Right kidney (tissue), 1 donor: ENCODE measurements around the gene LY6G6D.

Experiments
- DNase-seq: peaks from one replicate; pipeline ENCODE4 v3.0.0-alpha.2; 2016

Gene LY6G6D

GRCh38 chr6:31736768-31737314 is 21.7 kb downstream of the LY6G6D start:
- DNase-seq, result peak; percentile 35

- DNase-seq, result no peak
Observed at GRCh38 chr6:31737315-31737990, 22.3 kb downstream of the LY6G6D start.

- DNase-seq, result peak; percentile 68
Observed at GRCh38 chr6:31737991-31738979, 23.1 kb downstream of the LY6G6D start.

GRCh38 chr6:31739639-31740396 is 24.7 kb downstream of the LY6G6D start, which contains the start of gene MSH5:
MSH5 (plus strand) TSS chr6:31740005; CDS start chr6:31740467, 462 bp downstream.
- peak; percentile 94 for DNase-seq

GRCh38 chr6:31740397-31741223 is 25.5 kb downstream of the LY6G6D start:
- no peak for DNase-seq

- DNase-seq, result no peak
Observed at GRCh38 chr6:31741815-31742214, 26.7 kb downstream of the LY6G6D start.

GRCh38 chr6:31742894-31743293 is 27.7 kb downstream of the LY6G6D start:
- DNase-seq, result no peak

- DNase-seq, result no peak
Observed at GRCh38 chr6:31744422-31744821, 29.3 kb downstream of the LY6G6D start.

GRCh38 chr6:31749301-31750036 is 34.3 kb downstream of the LY6G6D start:
- no peak for DNase-seq

- DNase-seq, result no peak
Observed at GRCh38 chr6:31750411-31751022, 35.4 kb downstream of the LY6G6D start.

GRCh38 chr6:31752739-31753319 is 37.7 kb downstream of the LY6G6D start:
- no peak for DNase-seq

GRCh38 chr6:31758281-31758680 is 43.1 kb downstream of the LY6G6D start:
- no peak for DNase-seq

- DNase-seq, result no peak
Observed at GRCh38 chr6:31760790-31761189, 45.6 kb downstream of the LY6G6D start.

- DNase-seq, result no peak
Observed at GRCh38 chr6:31761343-31761742, 46.2 kb downstream of the LY6G6D start.

- no peak for DNase-seq
Observed at GRCh38 chr6:31762356-31762755, 47.2 kb downstream of the LY6G6D start, which contains the start of gene SAPCD1. SAPCD1 (plus strand) TSS chr6:31762656; CDS start chr6:31763055, 399 bp downstream.

- DNase-seq, result no peak
Observed at GRCh38 chr6:31762878-31763618, 47.9 kb downstream of the LY6G6D start.

- no peak for DNase-seq
Observed at GRCh38 chr6:31763619-31763940, 48.4 kb downstream of the LY6G6D start.

- DNase-seq, result no peak
Observed at GRCh38 chr6:31764198-31764597, 49.0 kb downstream of the LY6G6D start.

GRCh38 chr6:31765559-31765909 is 50.4 kb downstream of the LY6G6D start:
- DNase-seq, result no peak
